ENCODE measurements around the gene FAM120A.

Gene FAM120A

DNA sequence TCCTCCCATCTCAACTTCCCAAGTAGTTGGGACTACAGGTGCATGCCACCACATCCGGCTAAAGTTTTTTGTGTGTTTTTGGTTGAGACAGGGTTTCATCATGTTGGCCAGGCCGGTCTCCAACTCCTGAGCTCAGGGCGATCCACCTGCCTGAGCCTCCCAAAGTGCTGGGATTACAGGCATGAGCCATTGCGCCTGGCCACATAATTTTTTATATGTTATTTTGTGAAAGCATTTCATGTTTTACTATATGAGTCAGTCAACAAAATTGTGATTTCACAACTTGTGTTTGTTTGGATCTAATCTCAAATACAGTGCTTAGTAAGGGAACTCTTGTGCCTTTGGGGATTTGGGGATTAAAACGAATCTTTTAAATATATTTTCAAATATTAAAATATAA lies 21.9 kb downstream of the FAM120A start:
- DNase-seq (ENCODE audit: low spot score) = no peak

DNA sequence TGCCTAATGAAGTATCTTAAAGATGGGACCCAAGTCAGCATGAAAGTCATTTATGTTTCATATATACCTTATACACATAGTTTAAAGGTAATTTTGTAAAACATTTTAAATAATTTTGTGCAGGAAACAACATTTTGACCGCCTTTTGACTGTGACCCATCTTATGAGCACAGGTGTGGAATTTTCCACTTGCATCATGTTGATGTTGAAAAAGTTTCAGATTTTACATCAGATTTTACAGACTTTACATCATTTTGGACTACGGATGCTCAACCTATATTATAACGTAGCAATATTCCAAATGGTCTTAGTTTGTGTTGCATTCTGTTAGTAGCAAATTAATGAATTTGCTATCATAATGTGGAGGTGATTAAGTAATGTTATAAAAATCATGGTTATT lies 23.6 kb downstream of the FAM120A start:
- DNase-seq (ENCODE audit: low spot score) = no peak

DNA sequence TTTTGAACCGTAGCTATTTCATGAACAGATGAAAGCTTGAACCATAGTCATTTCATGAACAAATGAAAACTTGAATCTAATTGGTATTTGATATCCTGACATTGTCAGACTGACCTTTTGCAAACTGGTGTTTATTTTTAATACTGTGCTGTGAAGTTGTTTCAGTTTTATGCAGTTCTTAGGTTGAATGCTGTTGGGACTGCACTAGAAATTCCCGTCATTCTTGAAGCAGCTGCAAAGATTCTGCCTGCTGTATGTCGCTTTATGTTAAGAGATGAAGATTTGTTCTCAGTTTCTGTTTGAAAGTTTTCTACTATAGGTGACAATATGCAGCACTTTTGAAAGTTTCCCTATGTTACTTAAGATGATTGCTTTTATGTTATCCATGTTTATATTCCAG lies 24.4 kb downstream of the FAM120A start:
- no peak for DNase-seq (ENCODE audit: low spot score)

DNA sequence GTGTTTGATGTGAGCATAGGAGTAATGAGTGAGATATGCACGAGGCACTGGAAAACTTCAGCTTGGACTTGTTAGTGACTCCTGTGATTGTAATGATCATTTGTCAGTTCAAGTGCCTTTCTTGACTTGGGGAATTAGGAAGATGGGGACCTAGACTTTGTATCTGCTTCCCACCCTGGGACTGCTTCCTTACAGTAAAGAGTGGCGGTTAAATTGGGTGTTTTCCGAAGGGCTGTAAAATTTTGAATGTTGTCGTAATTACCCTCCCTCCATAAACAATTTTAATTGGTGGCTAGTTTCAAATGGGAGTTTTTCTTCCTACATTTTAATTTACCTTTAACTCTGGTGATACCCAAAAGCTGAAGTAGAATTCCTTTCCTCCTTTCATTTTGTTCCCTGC lies 25.4 kb downstream of the FAM120A start:
- DNase-seq (ENCODE audit: low spot score) = no peak

DNA sequence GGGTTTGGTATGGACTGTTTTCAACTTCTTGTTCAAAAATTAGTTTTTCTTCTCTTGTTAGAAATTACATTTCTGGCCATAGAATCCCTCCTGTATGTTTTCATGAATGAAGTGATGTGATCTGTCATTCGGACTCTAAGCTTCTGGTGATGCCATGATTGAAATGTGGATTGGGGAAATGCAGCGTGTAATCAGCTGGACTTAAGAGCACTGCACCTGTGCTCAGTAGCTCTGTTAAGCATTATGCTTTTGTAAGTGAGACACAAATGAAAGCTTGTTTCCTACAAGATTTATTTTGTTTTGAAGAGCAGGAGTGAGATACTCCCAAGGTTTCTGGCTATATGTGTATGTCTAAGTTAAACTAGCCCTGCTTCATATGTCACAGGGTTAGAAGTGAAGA lies 25.9 kb downstream of the FAM120A start:
- no peak for DNase-seq (ENCODE audit: low spot score)

DNA sequence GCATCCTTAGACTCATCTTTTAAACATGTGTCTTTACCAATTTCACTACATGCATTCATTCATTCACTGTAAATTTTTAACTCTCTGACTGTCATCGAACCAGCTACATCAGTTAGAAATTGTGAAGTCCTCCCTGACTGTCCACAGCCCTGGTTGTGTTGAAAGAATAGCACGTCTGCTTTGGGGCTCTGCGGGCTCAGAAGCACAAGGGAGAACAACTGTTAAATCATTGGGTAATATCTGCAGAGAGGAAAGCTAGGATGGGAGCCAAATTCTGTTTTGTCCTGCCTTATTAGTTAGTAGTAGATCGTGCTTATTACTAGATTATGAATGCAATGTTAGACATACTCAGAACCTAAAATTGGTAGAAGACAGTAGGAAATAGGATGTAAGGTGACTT lies 28.2 kb downstream of the FAM120A start:
- no peak for DNase-seq (ENCODE audit: low spot score)

DNA sequence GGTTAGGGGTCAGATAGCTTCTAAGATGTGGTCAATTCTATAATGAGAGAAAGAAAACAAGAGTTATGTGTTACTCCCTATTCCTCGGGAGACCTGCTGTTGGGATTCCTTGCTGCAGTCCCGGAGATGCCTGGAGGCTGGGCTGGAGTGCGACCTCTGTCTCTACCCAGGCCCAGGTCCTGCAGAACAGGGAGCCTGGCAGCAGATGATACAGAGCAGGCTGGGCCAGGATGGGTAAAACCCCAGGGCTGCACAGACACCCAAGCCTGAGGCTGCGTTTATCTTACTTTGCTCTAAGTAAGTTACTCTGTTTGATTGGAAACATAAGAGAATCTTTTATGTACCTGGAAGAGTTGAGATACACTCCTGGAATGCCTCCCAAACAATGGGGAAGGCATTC lies 28.8 kb downstream of the FAM120A start:
- no peak for DNase-seq (ENCODE audit: low spot score)

DNA sequence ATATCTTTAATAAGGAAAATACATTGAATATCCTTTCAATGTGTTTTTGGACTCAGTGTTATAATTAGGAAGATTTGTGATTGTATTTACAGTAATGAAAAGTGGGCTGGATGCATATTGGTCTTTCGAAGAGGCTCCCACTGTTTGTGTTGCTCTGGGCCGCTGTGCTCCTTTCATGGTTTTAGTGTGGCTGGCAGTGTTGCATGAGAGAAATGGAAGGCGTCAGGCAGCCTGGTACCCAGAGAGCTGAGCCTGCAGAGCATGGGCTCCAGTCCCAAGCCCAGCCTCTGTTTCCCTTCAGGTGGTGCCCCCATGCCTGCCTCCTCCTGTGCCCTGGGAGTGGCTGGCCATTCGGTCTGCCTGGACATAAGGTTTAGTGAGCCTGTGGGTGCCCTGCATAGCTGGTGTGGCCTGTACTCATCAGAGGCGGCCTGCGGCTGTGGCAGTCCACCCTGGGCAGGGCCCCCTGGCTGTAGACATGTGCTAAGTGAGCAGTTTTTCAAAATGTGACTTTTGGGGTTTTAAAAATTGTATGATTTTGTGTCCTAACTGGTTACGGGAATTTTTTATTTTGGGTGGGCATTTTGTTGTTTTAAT lies 29.3 kb downstream of the FAM120A start:
- no peak for DNase-seq (ENCODE audit: low spot score)

DNA sequence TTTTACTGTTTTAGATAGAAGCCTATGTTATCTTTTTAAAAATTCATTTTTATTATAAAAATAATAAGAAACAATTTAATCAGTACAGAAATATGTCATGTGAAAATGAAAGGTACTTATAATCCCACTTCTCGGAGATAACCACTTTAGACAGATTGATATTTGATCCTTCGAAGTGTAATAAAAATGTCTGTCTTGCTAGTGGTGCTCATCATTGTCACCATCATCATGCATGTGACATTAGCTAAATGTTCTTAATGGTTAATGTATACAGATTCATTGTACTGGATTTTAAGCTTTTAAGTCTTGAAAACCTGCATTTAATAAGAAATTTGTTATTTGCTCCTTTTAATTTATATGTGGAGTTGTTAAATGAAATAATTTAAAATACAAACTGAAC lies 32.0 kb downstream of the FAM120A start:
- DNase-seq (ENCODE audit: low spot score) = no peak

DNA sequence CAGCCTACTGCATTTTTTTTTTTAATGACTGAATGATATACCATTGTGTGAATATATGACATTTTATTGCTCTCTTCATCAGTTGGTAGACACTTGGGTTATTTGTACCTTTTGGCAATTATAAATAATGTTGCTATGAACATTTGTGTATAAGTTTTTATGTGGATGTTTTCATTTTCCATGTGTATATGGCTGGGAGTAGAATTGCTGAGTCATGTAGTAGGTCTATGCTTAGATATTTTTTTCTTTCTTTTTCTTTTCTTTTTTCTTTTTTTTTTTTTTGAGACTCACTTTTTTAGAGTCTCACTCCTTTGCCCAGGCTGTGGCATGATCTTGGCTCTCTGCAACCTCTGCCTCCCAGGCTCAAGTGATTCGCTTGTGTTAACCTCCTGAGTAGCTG lies 34.8 kb downstream of the FAM120A start:
- no peak for DNase-seq (ENCODE audit: low spot score)

DNA sequence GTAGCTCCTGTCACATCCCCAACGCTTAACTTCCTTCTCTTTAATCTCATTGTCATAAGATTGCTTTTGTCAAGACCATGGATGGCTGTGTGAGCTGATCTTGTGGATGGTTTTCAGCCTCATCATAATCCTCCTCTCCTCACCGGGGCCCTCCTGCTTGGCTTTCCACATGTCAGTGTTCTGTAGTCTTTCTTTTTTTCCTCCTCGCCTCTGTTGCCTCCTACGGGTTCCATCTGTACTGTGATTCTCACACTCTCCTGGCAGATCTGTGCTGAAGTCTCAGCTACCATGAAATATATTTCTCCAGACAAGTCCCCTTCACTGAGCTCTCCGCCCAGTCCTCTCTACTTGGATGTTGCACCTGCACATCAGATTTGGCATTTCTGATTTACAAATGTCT lies 36.8 kb downstream of the FAM120A start:
- no peak for DNase-seq (ENCODE audit: low spot score)

DNA sequence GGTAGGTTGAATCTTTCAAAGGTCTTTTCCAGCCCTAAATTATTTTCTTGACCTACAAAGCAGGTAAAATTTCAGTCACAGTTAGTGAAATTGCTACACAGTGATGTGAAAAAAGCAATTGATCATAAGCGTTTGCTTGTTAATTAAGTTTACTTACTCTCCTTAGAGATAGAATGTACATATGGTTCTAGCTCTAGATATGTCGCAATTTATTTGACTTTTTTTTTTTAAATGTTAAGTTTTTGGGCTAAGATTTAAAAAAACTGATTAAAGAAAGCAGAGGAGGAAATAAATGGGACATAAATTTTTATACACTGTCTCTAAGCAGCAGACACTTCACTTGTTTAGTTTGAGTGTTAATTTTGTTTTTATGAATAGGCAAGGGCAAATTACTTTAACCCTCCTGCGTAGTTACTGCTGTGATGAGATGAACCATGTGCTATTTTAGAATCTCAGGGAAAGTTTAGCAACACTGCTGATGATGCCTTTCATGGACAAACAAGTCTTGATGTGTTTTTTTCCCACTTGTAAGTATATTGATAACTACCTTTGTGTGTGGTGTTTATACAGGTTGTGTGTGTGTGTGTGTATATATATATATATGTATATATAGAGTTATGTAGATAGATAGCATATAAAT lies 40.2 kb downstream of the FAM120A start:
- no peak for DNase-seq (ENCODE audit: low spot score)

DNA sequence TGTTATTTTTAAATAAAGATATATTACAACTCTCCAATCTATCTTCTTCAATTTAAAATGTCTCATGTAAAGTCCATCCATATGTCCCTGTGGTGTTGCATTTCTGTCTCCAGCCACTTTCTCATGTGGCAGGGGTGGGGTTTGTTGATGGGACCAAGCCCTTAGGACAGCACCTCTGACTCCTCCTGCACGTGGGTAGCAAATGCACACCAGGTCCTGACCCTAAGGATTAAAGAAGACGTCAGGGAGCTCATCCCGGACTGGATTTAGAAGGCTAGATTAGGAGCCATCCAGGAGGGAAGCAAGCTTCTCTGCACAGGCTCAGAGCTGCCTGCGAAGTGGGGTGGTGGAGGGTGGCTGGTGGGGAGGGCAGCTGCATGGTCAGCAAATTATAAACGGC lies 40.8 kb downstream of the FAM120A start:
- no peak for DNase-seq (ENCODE audit: low spot score)

DNA sequence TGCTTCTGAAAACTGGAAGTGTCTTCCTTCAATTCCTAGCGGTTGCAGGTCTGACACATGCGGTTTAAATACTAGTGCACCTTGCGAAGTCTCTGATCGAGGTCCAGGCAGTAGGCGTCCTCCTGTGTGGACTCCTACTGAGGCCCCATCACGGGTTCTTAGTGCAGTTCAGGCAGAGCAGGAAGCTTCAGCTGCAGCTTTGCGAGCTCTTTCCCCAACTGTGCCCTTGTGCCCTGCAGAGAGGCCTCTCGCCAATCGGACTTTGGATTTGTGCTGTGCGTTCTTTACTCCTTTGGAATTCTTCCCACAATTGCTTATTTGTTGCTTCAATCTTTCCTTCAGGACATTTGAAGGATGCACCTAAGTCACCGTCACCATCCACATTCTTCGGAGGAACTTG lies 42.5 kb downstream of the FAM120A start:
- no peak for DNase-seq (ENCODE audit: low spot score)

DNA sequence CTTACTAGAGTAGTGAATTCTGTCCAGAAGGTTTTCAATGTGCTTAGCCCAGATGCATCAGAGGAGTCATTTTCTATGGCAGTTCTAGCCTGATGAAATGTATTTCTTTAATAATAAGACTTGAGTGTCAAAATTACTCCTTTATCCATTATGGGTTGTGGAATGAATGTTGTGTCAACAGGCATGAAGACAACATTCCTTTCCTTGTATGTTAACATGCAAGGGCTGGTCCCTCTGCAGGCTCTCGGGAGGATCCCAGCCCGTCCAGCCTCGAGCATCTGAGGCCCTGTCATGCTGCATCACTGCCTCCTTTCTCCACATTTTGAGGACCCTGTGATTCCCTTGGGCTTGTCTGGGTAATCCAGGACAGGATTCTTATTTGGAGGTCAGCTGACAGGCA lies 44.8 kb downstream of the FAM120A start:
- no peak for DNase-seq (ENCODE audit: low spot score)

DNA sequence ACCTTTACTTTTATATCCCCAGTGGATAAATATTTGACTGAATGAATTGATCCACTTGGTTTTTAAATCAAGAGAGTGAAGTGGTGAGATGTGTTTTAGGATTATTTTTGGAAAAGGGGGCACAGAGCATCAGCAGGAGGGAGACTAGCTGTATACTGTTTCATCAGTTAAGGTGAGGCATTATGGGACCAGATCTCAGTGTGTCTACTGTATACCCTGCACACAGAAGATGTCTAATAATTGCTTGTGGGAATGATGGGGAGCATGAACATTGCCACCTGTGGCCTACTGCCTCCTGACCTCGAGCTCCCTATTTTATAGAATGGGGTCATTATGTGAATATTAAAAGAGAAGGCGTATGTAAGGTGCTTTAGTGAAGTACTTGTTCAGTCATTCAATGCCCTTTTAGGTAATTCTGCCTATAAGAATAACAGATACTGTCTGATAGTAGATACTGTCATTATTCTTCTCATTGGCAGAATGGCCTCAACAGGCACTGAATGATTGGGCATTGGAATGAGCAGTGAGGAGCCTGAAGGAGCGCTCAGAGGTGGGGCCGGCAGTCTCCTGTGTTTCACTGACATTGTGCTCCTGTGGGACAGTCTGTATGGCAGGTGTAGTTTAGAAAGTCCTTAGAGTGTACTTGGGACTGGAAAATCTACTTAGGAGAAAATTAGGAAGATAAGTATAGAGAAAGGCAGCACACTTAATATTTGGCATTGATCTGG lies 49.2 kb downstream of the FAM120A start:
- DNase-seq (ENCODE audit: low spot score) = no peak

DNA sequence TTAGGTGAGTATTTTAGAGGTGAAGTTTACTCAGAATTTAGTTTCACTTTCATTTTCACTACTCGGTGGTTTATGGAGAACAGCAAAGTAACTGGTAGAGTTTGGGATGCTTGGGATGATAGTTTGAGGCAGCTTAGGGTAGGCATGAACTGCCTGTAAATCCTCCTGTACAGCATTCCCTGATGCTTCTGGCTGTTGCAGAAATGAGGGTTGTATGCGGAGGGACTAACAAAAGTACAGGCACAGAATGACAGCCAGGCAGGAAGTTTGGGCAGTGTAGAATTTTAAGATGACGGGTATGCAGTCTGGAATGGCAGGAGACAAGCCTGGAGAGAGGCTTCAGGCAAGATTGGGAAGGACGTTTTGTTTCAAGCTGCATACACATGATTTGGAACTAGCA lies 49.9 kb downstream of the FAM120A start:
- DNase-seq (ENCODE audit: low spot score) = peak; percentile 6

DNA sequence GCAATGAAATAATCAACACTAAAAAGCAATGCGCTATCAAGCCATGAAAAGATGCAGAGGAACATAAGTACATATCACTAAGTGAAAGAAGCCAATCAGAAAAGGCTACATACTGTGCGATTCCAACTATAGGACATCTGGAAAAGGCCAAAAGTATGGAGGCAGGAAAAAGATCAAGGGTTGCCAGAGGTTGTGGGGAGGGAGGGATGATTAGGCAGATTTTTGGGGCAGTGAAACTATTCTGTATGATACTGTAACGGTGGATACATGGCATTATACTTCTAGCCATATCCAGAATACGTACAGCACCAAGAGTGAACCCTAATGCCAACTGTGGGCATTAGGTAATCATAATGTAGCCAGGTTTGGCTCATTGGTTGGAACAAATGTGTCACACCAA lies 51.9 kb downstream of the FAM120A start:
- DNase-seq (ENCODE audit: low spot score) = no peak

DNA sequence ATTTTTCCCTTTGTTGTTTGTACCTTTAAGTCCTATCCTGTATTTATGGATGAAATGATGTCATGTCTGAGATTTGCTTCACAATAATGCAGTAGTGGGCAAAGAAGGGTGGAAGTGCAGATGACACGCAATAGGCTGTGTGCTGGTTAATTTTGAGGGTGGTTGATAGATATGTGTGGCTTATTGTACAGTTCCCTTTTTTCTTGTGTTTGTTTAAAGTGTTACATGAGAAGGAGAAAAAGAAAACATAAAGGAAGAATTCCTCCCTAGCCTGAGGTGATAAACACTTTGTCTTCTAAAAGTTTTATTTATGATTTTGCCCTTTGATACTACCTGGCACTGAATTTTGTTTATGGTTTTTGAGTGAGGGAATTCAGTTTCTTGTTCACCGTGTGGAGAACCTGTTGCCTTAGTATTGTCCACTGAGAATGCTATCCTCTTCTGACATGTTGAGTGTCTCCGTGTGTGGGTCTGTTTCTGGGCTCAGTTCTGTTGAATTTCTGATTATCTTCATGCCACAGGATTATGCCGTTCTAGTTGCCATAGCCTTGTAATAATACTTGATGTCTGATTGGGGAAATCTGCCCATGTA lies 54.2 kb downstream of the FAM120A start:
- DNase-seq (ENCODE audit: low spot score) = no peak

DNA sequence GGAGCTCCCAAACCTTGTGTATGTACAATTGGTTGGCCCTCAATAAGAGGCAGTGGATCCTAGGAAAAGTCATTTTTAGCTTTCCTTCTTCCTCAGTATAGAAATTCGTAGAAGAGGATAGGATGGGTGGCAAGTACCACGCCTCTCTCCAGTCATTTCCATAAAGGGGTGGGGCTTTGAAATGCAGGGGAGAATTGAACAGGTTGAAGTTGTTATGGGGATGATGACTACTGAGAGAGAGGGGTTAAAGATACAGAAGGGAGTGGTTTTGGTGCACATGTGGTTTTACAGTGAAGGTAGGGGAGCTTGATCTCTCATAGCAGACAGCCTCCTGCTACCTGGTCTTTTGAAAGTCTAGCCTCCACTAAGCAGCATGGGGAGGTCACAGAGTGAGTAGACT lies 56.3 kb downstream of the FAM120A start:
- DNase-seq (ENCODE audit: low spot score) = peak; percentile 23

DNA sequence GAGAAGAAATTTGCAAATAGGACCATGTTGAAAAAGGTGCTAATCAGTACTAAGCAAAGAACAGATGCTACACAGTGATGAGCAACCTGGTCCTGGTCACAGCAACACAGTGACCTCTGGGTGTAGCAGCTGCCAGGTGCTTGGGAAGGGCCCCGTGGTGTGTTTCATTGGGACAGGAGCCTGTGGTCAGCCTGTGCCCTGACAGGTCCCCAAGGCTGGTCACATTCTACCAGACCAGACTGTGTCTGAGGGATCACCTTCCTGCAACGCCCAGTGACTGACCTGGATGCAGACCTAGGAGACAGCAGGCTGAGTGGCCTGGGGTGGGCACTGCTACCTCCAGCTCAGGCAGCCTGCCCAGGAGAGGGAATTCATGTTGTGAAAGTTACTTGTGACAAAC lies 56.7 kb downstream of the FAM120A start:
- no peak for DNase-seq (ENCODE audit: low spot score)

DNA sequence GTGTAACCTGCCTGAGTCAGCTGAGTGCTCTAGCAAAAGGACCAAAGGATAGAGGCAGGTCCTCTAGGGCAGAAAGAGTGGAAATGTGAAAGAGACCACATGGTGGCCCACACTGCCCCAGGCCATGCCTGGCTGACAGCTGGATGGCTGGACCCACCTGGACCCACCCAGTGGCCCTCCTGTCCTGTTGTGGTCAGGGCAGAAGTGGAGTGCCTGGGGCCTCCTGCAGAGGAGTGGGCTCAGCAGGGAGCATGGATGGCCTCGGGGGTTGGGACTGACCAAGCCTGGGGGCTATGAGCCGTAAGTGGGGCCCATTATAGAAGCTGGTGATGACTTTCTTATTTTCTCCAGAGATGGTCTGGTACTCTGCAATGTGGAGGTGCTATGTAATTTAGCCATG lies 57.6 kb downstream of the FAM120A start:
- DNase-seq (ENCODE audit: low spot score) = no peak

DNA sequence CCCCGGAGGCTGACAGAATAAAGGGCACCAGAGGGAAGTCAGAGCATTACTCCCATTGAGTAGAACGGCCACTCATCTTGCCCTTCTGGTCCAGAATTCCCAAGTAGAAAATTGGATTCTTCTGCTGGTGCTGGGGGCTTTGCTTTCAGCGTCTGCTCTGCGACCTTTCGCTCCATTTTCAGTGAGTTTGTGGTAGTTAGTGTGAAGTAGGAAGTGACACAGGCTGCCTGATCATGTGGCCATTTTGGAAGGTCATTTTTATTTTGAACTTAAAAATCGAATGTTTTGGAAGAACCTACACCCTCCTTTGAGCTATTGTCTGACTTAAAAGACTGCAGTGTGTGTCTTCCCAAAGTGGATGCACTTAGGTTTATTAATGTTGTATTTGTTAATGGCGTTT lies 58.6 kb downstream of the FAM120A start:
- no peak for DNase-seq (ENCODE audit: low spot score)

Data from activated CD4-positive, alpha-beta T cell treated with anti-CD3 and anti-CD28 coated beads, Interleukin-2, Interleukin-4, amounts not matched to agents 100 ng/mL and 50 ng/mL, durations not matched to agents 16 hours and 8 hours (primary cell).